Keratinocyte (primary cell): ENCODE results near the gene EIF4ENIF1.

ENCODE experiments used
- EZH2 ChIP-seq: IDR thresholded peaks from one replicate; pipeline ENCODE4 v1.6.1; 2012; ENCODE audit warnings: inconsistent platforms, mild to moderate bottlenecking, low read length, moderate library complexity
- TF ChIP-seq, protein P1 (sequence below), 3 experiments: IDR thresholded peaks in 1 of 3; conservative IDR thresholded peaks in 1 of 3; optimal IDR thresholded peaks in 1 of 3; 2 replicates in 2 of 3; 3 replicates in 1 of 3; pipeline versions ENCODE3 to v1.5.1; 2011; ENCODE audit warnings: low read length in 3 of 3, mild to moderate bottlenecking in 3 of 3, moderate library complexity in 2 of 3, control low read depth in 1 of 3, inconsistent platforms in 1 of 3; ENCODE audit not compliant: insufficient read depth in 2 of 3; ENCODE audit errors: extremely low read depth in 1 of 3

DNA sequence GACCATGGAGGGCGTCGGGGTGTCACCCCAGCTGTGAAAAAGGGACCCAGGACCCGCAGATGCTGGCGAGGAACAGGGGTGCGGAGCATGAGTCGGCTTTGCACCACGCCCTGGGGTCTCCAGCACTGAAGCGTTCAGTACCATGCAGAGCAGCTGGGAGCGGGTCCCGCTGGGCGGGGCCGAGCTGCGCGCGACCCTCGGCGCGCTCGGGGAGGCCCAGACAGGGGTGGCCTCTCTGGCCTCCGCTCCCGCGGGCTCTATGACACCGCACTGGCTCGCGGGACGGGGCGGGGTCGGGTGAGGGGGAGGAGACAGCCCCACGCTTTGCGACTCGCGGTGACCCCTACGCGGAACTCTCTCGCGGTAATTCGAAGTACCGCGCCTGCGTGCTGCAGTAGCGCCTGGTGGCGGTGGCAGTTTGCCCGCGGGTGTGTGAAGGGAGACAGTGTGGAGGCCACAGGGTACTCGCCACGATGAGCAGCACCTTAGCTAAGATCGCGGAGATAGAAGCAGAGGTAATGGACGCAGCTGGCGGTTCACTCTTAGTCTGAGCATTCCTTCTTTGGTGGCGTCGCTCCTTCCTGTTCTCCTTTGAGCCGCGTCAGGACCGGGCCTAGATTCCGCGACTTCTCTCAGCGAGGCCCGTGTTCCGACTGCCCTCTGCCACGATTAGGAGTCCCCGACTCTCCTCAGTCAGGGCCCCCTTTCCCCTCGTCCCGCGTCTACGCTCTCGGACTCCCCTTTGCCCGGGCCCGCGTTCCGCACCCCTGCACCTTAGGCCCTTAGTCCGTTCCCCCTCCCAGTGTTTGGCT lies 90.2 kb downstream of the EIF4ENIF1 start, which contains the start of gene DRG1:
- TF ChIP-seq EZH2, result no peak
- TF ChIP-seq, protein P1, sequence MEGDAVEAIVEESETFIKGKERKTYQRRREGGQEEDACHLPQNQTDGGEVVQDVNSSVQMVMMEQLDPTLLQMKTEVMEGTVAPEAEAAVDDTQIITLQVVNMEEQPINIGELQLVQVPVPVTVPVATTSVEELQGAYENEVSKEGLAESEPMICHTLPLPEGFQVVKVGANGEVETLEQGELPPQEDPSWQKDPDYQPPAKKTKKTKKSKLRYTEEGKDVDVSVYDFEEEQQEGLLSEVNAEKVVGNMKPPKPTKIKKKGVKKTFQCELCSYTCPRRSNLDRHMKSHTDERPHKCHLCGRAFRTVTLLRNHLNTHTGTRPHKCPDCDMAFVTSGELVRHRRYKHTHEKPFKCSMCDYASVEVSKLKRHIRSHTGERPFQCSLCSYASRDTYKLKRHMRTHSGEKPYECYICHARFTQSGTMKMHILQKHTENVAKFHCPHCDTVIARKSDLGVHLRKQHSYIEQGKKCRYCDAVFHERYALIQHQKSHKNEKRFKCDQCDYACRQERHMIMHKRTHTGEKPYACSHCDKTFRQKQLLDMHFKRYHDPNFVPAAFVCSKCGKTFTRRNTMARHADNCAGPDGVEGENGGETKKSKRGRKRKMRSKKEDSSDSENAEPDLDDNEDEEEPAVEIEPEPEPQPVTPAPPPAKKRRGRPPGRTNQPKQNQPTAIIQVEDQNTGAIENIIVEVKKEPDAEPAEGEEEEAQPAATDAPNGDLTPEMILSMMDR (optimal IDR thresholded peaks at IDR 0.05 in 1 of 3, IDR thresholded peaks at IDR 0.05 in 1 of 3, conservative IDR thresholded peaks at IDR 0.05 in 1 of 3; ENCODE audit: extremely low read depth in 1 of 3, insufficient read depth in 2 of 3, low read length in 3 of 3), result no peak
